Tibial artery (tissue), 4 donors: ENCODE results near the gene CDYL2.
"Not testable (repeated sequence)": the region's sequence is repeated elsewhere in the genome, so short reads cannot be mapped to it uniquely, and the experiment has no call there.

Source experiments
- DNase-seq, 2 donors: peaks; one replicate each; pipeline ENCODE4 v3.0.0-alpha.2; 2019
- H3K27ac ChIP-seq, 2 donors: fragments of 200-600 bp; sonication (generic) in 1 of 2; 1 replicate in 1 of 2; 2 replicates in 1 of 2; pipeline ENCODE4 v1.5.1; 2018 to 2019; ENCODE audit warnings: mild to moderate bottlenecking in 1 of 2
- H3K27me3 ChIP-seq, 2 donors: fragments of 200-600 bp; sonication (generic) in 1 of 2; one replicate each; pipeline versions ENCODE4 v1.5.1 to v1.6.0; 2016 to 2019
- H3K36me3 ChIP-seq, 3 donors: fragments of 200-600 bp; sonication (generic) in 2 of 3; one replicate each; pipeline ENCODE4 v1.5.1; 2016 to 2019; ENCODE audit warnings: mild to moderate bottlenecking in 2 of 3
- H3K4me1 ChIP-seq, 4 donors: fragments of 200-600 bp; sonication (generic) in 2 of 4; 1 replicate in 3 of 4; 2 replicates in 1 of 4; pipeline ENCODE4 v1.5.1; 2016 to 2019
- H3K4me3 ChIP-seq, 2 donors: fragments of 200-600 bp; sonication (generic) in 1 of 2; 1 replicate in 1 of 2; 2 replicates in 1 of 2; pipeline ENCODE4 v1.5.1; 2018 to 2019; ENCODE audit warnings: mild to moderate bottlenecking in 2 of 2
- H3K9me3 ChIP-seq, 3 donors: fragments of 200-600 bp; sonication (generic) in 1 of 3; one replicate each; pipeline ENCODE4 v1.5.1; 2016 to 2019
- intact Hi-C: fragments of 100-400 bp; cut with DNase I; formaldehyde crosslinking; loops from one replicate; pipeline ENCODE4 v1.15.0; 2023; ENCODE audit warnings: low total_unique reads
- TF ChIP-seq, protein P1 (sequence below), 2 experiments: fragments of 200-600 bp in 1 of 2; fragments of 450-650 bp in 1 of 2; IDR thresholded peaks; one replicate each; pipeline ENCODE4 v1.5.1; 2017 to 2019; ENCODE audit warnings: antibody characterized with exemption in 2 of 2, mild to moderate bottlenecking in 1 of 2, moderate library complexity in 1 of 2

Gene CDYL2

DNA sequence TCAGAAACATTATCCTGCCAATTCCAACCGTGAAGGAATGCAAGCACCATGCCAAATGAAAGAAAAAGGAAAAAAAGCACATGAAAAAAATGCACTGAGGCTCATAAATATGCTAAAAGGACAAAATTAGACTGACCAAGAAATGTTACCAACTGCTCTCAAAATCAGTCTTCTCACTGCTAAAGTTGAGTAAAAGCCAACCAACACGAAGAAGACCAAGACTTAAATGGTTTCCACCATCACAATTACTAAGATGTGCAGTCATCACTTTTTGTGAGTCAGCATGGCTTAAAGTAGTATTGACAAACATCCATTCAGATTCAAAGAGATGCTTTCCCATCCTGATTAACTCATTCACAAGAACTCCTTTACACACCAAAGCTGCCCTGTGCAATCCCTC lies 16.4 kb downstream of the CDYL2 start:
- no peaks in the 10 kb centered on the region for H3K36me3 ChIP-seq
- no peak overlapping the region for H3K4me3 ChIP-seq

DNA sequence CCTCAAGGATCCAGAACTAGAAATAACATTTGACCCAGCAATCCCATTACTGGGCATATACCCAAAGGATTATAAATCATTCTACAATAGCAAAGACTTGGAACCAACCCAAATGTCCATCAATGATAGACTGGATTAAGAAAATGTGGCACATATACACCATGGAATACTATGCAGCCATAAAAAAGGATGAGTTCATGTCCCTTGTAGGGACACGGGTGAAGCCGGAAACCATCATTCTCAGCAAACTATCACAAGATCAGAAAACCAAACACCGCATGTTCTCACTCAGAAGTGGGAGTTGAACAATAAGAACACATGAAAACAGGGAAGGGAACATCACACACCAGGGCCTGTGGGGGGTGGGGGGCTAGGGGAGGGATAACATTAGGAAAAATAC lies 17.8 kb downstream of the CDYL2 start:
- intact Hi-C loops, result not testable (repeated sequence)

More for the DNA sequence above, 16.4 kb downstream of the CDYL2 start:
- no peak for DNase-seq
- no peak overlapping the region for H3K27ac ChIP-seq
- H3K9me3 ChIP-seq, result no peaks in the 10 kb centered on the region
- peaks cover 0 to 7% (median 4%) of the 10 kb centered on the region in 4 donors for H3K4me1 ChIP-seq
- no peaks in the 10 kb centered on the region for H3K27me3 ChIP-seq
- TF ChIP-seq, protein P1, sequence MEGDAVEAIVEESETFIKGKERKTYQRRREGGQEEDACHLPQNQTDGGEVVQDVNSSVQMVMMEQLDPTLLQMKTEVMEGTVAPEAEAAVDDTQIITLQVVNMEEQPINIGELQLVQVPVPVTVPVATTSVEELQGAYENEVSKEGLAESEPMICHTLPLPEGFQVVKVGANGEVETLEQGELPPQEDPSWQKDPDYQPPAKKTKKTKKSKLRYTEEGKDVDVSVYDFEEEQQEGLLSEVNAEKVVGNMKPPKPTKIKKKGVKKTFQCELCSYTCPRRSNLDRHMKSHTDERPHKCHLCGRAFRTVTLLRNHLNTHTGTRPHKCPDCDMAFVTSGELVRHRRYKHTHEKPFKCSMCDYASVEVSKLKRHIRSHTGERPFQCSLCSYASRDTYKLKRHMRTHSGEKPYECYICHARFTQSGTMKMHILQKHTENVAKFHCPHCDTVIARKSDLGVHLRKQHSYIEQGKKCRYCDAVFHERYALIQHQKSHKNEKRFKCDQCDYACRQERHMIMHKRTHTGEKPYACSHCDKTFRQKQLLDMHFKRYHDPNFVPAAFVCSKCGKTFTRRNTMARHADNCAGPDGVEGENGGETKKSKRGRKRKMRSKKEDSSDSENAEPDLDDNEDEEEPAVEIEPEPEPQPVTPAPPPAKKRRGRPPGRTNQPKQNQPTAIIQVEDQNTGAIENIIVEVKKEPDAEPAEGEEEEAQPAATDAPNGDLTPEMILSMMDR (IDR thresholded peaks at IDR 0.05), result no peak
- intact Hi-C loops, result no loop called here

DNA sequence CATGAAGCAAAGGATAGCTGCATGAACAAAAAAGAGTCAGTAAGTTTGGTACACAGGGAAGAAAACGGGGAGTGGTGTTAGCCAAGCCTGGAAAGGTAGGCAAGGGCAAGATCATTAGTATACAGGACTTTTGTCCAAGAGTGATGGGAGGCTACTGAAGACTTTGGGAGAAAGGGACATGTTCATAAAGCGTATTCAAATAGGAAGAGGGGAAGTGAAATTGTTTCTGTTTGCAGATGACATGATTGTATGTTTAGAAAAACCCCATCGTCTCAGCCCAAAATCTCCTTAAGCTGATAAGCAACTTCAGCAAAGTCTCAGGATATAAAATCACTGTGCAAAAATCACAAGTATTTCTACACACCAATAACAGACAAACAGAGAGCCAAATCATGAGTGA lies 19.4 kb downstream of the CDYL2 start:
- intact Hi-C loops, result no loop called here
- H3K9me3 ChIP-seq, result peaks cover 0 to 7% (median 0%) of the 10 kb centered on the region in 3 donors

More for the DNA sequence above, 17.8 kb downstream of the CDYL2 start:
- not testable (repeated sequence) for H3K4me1 ChIP-seq, H3K36me3 ChIP-seq, DNase-seq, H3K4me3 ChIP-seq, H3K27ac ChIP-seq, H3K9me3 ChIP-seq, H3K27me3 ChIP-seq

DNA sequence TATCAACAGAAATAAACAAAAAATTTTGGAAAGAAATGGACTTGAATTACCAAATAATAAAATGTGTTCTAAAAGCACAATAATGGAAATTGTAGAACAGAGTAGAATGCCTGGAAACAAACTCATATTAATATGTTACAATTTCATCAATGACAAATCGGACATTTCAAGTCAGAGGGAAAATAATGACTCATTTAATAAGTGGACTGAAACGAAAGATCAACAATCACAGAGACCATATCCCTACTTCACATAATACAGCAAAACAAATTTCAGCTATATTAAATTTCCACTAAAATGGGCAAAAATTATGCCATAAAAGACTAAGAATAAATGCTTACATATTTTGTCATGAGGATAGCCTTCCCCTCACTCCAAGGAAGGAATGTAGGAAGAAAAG lies 25.7 kb downstream of the CDYL2 start:
- no peaks in the 10 kb centered on the region for H3K4me1 ChIP-seq
- no peaks in the 10 kb centered on the region for H3K27me3 ChIP-seq
- no peaks in the 10 kb centered on the region for H3K36me3 ChIP-seq
- no peak overlapping the region for H3K27ac ChIP-seq
- no peak for DNase-seq
- no peak overlapping the region for H3K4me3 ChIP-seq
- peaks cover 0 to 7% (median 0%) of the 10 kb centered on the region in 3 donors for H3K9me3 ChIP-seq
- intact Hi-C loops, result no loop called here
- TF ChIP-seq, protein P1 (IDR thresholded peaks at IDR 0.05), result no peak

More for the DNA sequence above, 19.4 kb downstream of the CDYL2 start:
- Histone ChIP-seq H3K36me3 (no peaks in the 10 kb centered on the region), H3K4me3 (no peak overlapping the region), H3K27me3 (no peaks in the 10 kb centered on the region), H3K4me1 (peaks cover 0 to 7% (median 4%) of the 10 kb centered on the region in 4 donors), H3K27ac (no peak overlapping the region)
- TF ChIP-seq, protein P1 (IDR thresholded peaks at IDR 0.05), result no peak
- no peak for DNase-seq

DNA sequence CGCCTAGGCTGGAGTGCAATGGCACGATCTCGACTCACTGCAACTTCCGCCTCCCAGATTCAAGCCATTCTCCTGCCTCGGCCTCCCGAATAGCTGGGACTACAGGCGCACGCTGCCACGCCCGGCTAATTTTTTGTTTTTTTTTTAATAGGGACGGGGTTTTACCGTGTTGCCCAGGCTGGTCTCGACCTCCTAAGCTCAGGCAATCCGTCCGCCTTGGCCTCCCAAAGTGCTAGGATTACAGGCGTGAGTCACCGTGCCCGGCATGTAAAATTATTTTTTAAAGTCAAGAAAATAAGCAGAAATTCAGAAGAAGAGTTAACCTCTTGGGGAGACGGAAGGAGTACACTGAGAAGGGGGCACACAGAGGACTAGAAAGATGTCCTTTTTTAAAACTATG lies 27.5 kb downstream of the CDYL2 start:
- Histone ChIP-seq H3K9me3 (peaks cover 0 to 9% (median 7%) of the 10 kb centered on the region in 3 donors), H3K27me3 (no peaks in the 10 kb centered on the region), H3K4me3 (no peak overlapping the region), H3K36me3 (no peaks in the 10 kb centered on the region), H3K27ac (no peak overlapping the region), H3K4me1 (no peaks in the 10 kb centered on the region)
- intact Hi-C loops, result no loop called here
- DNase-seq, result no peak
- TF ChIP-seq, protein P1 (IDR thresholded peaks at IDR 0.05), result no peak

DNA sequence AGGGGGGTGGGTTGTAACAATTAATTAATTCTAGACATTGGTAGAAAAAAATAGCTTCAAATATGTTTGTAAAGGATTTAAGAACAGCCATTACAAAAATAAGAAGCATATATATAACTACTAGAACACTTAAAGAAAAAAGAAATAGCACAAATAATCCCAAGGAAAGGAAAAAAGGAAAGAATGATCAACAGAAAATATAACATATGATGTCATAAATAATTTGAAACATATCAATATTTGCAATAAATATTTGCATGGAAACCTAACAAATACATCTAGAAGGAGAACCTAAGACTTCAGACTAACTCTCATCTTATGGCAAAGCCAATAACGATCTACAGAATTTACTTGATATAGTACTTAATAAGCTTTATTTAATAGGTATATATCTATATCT lies 28.9 kb downstream of the CDYL2 start:
- Histone ChIP-seq H3K4me1 (no peaks in the 10 kb centered on the region), H3K4me3 (no peak overlapping the region), H3K36me3 (no peaks in the 10 kb centered on the region), H3K9me3 (peaks cover 0 to 14% (median 12%) of the 10 kb centered on the region in 3 donors), H3K27ac (no peak overlapping the region), H3K27me3 (no peaks in the 10 kb centered on the region)
- TF ChIP-seq, protein P1 (IDR thresholded peaks at IDR 0.05), result no peak
- no peak for DNase-seq
- intact Hi-C loops, result no loop called here
